ENCODE results near the gene LTC4S.
A peak's percentile ranks its signal among the peaks of the same experiment; 100 is the strongest.

Gene LTC4S

GRCh38 chr5:179820127-179820482 is 26.3 kb downstream of the LTC4S start:
- no peak for DNase-seq (ENCODE audit: low read depth, low spot score)

DNA sequence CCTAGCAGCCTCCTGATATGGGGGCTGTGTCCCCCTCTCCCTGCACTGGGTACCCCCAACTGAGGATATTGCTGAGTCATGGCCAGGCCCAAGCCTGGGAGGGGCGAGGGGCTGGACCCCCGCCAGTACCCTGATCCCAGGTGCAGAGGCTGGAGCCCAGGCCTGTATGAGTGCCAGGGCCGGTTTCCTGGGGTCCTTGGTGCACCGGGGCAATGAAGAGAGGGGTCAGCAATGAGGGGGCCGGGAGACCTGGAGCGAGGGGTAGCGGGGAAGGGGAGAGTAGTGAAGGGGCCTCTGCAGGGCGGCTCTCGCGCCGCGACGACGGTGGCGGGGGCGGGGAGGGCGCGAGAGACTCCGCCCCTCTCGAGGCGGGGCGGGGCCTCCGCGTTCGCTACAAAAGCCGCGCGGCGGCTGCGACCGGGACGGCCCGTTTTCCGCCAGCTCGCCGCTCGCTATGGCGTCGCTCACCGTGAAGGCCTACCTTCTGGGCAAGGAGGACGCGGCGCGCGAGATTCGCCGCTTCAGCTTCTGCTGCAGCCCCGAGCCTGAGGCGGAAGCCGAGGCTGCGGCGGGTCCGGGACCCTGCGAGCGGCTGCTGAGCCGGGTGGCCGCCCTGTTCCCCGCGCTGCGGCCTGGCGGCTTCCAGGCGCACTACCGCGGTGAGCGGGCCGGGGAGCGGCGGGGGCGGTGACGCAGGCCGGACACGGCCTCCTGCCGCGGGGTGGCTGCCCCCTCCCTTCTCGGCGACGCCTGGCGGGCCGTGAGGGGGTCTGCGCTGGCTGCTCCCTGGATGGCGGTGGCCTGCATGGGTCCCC is 26.9 kb downstream of the LTC4S start, which contains the start of gene SQSTM1:
Gene SQSTM1 (plus strand): TSS at position 423 of the 815 bp plus-strand sequence. CDS start 32 bp downstream, at position 455.
- H3K4me3 ChIP-seq (ENCODE audit: low read length): peak within 1 kb of the TSS; percentile 70
- DNase-seq (ENCODE audit: low read depth, low spot score): peak; percentile 55

More at GRCh38 chr5:179820127-179820482, 26.3 kb downstream of the LTC4S start:
- H3K4me3 ChIP-seq (ENCODE audit: low read length): peak overlapping the region; percentile 70

DNA sequence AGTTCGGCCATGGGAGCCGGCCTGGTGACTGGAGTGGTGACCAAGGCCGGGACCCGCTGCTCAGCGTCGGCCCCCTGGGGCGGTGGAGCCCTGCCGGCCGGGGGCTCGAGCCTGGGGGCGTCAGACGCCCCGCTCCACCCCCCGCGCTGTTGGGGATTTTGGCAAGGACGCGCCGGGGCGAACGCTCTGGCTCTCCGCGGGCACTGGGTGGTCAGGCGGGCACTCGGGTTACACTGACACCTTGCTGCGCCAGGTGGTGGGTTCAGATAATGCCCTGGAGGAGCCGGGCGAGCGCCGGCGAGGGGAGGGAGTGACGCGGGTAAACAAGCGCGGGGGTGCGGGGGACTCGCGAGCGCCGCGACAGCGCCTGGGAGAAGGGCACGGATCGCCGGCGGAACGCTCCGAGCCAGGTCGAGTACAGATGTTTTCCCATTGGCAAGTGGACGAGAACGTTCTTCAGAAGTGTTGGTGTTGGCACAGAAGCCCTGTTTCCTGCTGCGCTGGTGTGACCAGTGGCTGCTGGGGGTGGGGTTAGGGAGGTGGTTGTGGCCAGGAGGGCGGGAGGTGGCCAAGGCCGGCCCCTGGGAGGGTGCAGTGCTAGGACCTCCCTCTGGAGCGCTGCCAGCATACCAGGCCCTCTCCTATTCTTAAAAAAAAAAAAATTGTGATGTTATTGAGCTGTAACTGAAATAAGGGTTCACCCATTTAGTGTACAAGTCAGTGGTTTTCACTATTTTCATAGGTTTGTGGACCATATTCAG is 27.7 kb downstream of the LTC4S start:
- DNase-seq (ENCODE audit: low read depth, low spot score): peak; percentile 77
- peak overlapping the region; percentile 70 for H3K4me3 ChIP-seq (ENCODE audit: low read length)

- H3K4me3 ChIP-seq (ENCODE audit: low read length): peak overlapping the region; percentile 70; the same call in 1 of the 2 replicates
- DNase-seq (ENCODE audit: low read depth, low spot score): no peak
Measured at GRCh38 chr5:179822059-179822432, 28.3 kb downstream of the LTC4S start.

GRCh38 chr5:179822444-179822990 is 28.7 kb downstream of the LTC4S start:
- DNase-seq (ENCODE audit: low read depth, low spot score): no peak
- no peak overlapping the region for H3K4me3 ChIP-seq (ENCODE audit: low read length)

GRCh38 chr5:179823937-179824744 is 30.4 kb downstream of the LTC4S start:
- DNase-seq (ENCODE audit: low read depth, low spot score): no peak

GRCh38 chr5:179824745-179825112 is 30.9 kb downstream of the LTC4S start:
- DNase-seq (ENCODE audit: low read depth, low spot score): no peak
- H3K4me3 ChIP-seq (ENCODE audit: low read length): no peak overlapping the region

More at GRCh38 chr5:179823937-179824744, 30.4 kb downstream of the LTC4S start:
- no peak overlapping the region for H3K4me3 ChIP-seq (ENCODE audit: low read length)

- no peak for DNase-seq (ENCODE audit: low read depth, low spot score)
- H3K4me3 ChIP-seq (ENCODE audit: low read length): no peak overlapping the region
Measured at GRCh38 chr5:179825655-179826182, 31.9 kb downstream of the LTC4S start.

GRCh38 chr5:179827680-179828079 is 33.9 kb downstream of the LTC4S start:
- DNase-seq (ENCODE audit: low read depth, low spot score): peak; percentile 87
- H3K4me3 ChIP-seq (ENCODE audit: low read length): peak overlapping the region; percentile 16; the same call in 1 of the 2 replicates

- no peak for DNase-seq (ENCODE audit: low read depth, low spot score)
- H3K4me3 ChIP-seq (ENCODE audit: low read length): no peak overlapping the region
Measured at GRCh38 chr5:179828756-179829421, 35.1 kb downstream of the LTC4S start.

DNA sequence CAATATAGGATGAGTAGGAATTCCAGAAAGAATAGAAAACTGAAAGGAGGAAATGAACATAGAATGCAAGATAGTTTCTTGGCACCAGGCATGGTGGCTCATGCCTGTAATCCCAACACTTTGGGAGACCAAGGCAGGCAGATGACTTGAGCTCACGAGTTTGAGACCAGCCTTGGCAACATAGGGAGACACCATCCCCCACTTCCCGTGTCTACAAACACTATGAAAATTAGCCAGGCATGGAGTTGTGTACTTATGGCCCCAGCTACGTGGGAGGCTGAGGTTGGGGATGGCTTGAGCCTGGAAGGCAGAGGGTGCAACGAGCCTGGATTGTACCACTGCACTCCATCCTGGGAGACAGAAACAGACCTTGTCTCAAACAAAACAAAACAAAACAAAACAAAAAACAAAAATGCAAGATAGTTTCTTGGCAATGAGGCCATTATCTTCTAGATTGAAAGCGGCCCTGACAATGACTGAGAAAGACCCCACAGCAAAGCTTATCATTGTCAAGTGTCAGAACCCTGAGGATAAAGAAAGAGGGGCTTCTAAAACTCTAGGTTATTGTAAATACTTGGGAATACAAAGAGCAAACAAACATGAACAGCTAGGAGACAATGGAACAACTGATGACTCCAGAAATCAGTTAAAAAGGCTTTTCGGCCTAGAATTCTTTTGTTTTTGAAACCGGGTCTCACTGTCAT is 36.1 kb downstream of the LTC4S start:
- DNase-seq (ENCODE audit: low read depth, low spot score): no peak

GRCh38 chr5:179830818-179831468 is 37.2 kb downstream of the LTC4S start:
- DNase-seq (ENCODE audit: low read depth, low spot score): no peak
- no peak overlapping the region for H3K4me3 ChIP-seq (ENCODE audit: low read length)

More for the DNA sequence above, 36.1 kb downstream of the LTC4S start:
- H3K4me3 ChIP-seq (ENCODE audit: low read length): no peak overlapping the region

GRCh38 chr5:179832039-179832745 is 38.4 kb downstream of the LTC4S start:
- H3K4me3 ChIP-seq (ENCODE audit: low read length): no peak overlapping the region
- DNase-seq (ENCODE audit: low read depth, low spot score): no peak

DNA sequence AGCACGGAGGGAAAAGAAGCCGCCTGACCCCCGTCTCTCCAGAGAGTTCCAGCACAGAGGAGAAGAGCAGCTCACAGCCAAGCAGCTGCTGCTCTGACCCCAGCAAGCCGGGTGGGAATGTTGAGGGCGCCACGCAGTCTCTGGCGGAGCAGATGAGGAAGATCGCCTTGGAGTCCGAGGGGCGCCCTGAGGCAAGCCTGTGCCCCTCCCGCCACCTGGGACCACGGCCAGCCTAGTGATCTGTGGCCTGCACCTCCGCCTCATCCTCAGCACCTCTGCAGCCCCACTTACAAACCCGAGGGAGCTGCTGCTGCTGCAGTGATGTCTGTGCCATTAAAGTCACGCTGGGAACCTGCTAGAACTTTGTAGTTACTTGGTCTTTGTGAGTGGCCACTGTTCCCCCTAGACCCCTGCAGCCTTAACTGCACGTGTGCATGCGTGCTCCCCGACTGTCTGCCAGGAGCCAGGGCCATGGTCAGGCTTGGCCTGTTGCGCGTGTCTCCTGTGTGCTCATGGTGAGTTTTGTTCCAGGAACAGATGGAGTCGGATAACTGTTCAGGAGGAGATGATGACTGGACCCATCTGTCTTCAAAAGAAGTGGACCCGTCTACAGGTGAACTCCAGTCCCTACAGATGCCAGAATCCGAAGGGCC is 39.4 kb downstream of the LTC4S start:
- no peak overlapping the region for H3K4me3 ChIP-seq (ENCODE audit: low read length)
- no peak for DNase-seq (ENCODE audit: low read depth, low spot score)

DNA sequence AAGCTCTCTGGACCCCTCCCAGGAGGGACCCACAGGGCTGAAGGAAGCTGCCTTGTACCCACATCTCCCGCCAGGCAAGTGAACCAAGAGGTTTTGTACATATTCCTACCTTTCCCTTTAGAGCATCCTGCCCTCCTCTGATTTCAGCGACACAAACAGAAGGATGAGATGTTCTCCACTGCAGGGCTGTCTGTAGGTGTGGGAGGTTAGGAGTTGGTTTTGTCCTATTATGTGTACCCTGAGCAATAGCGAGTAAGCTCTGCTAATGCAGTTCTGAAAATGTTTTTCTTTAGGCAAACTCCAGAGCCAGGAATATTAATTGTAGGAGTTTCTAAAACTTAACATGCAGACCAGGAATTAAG is 39.9 kb downstream of the LTC4S start:
- no peak overlapping the region for H3K4me3 ChIP-seq (ENCODE audit: low read length)
- DNase-seq (ENCODE audit: low read depth, low spot score): no peak

- no peak for DNase-seq (ENCODE audit: low read depth, low spot score)
- no peak overlapping the region for H3K4me3 ChIP-seq (ENCODE audit: low read length)
Measured at GRCh38 chr5:179834120-179834519, 40.3 kb downstream of the LTC4S start.

Measured in Jurkat, Clone E6-1 (cell line).